PC-9 (cell line): ENCODE results near the gene UPK1B.

Experiments used
- EZH2 ChIP-seq: fragments of 200-600 bp; sonication (generic); IDR thresholded peaks from 2 replicates; pipeline ENCODE4 v1.8.0; 2017; ENCODE audit warnings: antibody characterized with exemption, low read depth
- TF ChIP-seq, protein P1 (sequence below): fragments of 200-600 bp; sonication (generic); conservative IDR thresholded peaks from 2 replicates; pipeline ENCODE4 v1.6.1; 2017; ENCODE audit warnings: mixed run types, antibody characterized with exemption, mild to moderate bottlenecking, moderate library complexity

DNA sequence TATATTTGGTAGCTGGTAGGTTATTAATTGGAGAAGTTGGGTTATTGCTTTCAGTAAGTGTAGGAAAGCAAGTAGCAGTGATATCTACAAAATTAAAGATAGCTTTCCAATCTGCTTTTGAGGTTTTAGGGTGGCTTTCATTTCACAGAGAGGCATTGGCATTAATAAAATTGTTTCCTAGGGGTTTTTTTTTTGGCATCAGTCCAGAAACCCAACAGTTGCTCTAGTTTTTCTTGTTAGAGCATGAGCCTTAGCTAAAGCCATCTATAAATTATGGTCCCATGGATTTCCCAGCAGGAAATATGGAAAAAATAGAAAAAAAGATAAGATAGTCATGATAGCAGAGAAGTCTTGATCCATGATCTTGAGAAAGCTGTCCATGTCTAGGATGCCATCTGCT lies 70.3 kb downstream of the UPK1B start:
- TF ChIP-seq, protein P1, sequence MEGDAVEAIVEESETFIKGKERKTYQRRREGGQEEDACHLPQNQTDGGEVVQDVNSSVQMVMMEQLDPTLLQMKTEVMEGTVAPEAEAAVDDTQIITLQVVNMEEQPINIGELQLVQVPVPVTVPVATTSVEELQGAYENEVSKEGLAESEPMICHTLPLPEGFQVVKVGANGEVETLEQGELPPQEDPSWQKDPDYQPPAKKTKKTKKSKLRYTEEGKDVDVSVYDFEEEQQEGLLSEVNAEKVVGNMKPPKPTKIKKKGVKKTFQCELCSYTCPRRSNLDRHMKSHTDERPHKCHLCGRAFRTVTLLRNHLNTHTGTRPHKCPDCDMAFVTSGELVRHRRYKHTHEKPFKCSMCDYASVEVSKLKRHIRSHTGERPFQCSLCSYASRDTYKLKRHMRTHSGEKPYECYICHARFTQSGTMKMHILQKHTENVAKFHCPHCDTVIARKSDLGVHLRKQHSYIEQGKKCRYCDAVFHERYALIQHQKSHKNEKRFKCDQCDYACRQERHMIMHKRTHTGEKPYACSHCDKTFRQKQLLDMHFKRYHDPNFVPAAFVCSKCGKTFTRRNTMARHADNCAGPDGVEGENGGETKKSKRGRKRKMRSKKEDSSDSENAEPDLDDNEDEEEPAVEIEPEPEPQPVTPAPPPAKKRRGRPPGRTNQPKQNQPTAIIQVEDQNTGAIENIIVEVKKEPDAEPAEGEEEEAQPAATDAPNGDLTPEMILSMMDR, result no peak
- no peak for TF ChIP-seq EZH2
